Prostate gland (tissue), 2 donors: ENCODE measurements around the gene ANKRD39. TPM values are rescaled to one million over a fixed set of nuclear protein-coding genes. Genes with fewer than 3 reads are reported as not detected.

Experiments used
- DNase-seq: peaks from one replicate; pipeline ENCODE4 v3.0.0-alpha.2; 2019; ENCODE audit warnings: low spot score
- H3K27ac ChIP-seq, 2 donors: fragments of 200-600 bp; sonication (generic); 2 replicates each; pipeline ENCODE4 v1.5.1; 2017 to 2019
- H3K27me3 ChIP-seq: fragments of 200-600 bp; sonication (generic); replicated peaks from 2 replicates; pipeline ENCODE4 v1.5.1; 2019; ENCODE audit not compliant: insufficient read depth
- H3K36me3 ChIP-seq, 2 donors: fragments of 200-600 bp; sonication (generic); 1 replicate in 1 of 2; 2 replicates in 1 of 2; pipeline versions ENCODE4 v1.5.1 to v1.8.1; 2017 to 2019
- H3K4me1 ChIP-seq: fragments of 200-600 bp; sonication (generic); replicated peaks from 2 replicates; pipeline ENCODE4 v1.5.1; 2019
- H3K4me3 ChIP-seq, 2 donors: fragments of 200-600 bp; sonication (generic); 2 replicates each; pipeline ENCODE4 v1.5.1; 2017 to 2019
- H3K9me3 ChIP-seq: fragments of 200-600 bp; sonication (generic); 2 replicates; pipeline ENCODE4 v1.5.1; 2017
- CTCF ChIP-seq, 4 experiments: fragments of 200-600 bp in 2 of 4; fragments of 450-650 bp in 2 of 4; sonication (generic) in 2 of 4; IDR thresholded peaks; 1 replicate in 3 of 4; 2 replicates in 1 of 4; pipeline ENCODE4 v1.5.1; 2016 to 2019; ENCODE audit warnings: antibody characterized with exemption in 4 of 4, mild to moderate bottlenecking in 2 of 4, moderate library complexity in 2 of 4
- POLR2A ChIP-seq: fragments of 450-650 bp; IDR thresholded peaks from one replicate; pipeline ENCODE4 v1.6.1; 2016; ENCODE audit warnings: antibody characterized with exemption, mild to moderate bottlenecking
- POLR2AphosphoS5 ChIP-seq: sonication (generic); formaldehyde crosslinking; IDR thresholded peaks from one replicate; pipeline ENCODE4 v1.6.1; 2017; ENCODE audit warnings: antibody characterized with exemption
- WGBS: methylation state at CpG from one replicate; pipeline ENCODE4 v1.1.5; 2018; 5-methylcytosine and 5-hydroxymethylcytosine counted together
- intact Hi-C: fragments of 100-400 bp; cut with DNase I; formaldehyde crosslinking; loops from one replicate; pipeline ENCODE4 v1.14.2; 2022
- total RNA-seq, 2 donors: library from RNA; depleted of rRNA; stranded (reverse); fragments of >200 nt; gene quantifications; one replicate each; pipeline ENCODE4 v1.1.0, GENCODE V29; 2016

Gene ANKRD39
- total RNA-seq, 2 donors from 2014 or later: 21.2 to 38.7 TPM

- under 1% methylated on average over 86 of the region's 103 CpGs for WGBS
- intact Hi-C loops: loop anchor here (5.0 kb wide), 2 partner anchors 41 to 284 kb away; partner anchors contain the start of gene ANKRD39
- H3K4me1 ChIP-seq: peaks cover 16% of the 10 kb centered on the region
Observed at GRCh38 chr2:96816127-96816835, 41.5 kb downstream of the ANKRD39 start, which contains the start of gene CNNM3. Gene CNNM3, plus strand, starts transcription at chr2:96816268. Its CDS starts 10 bp downstream, at chr2:96816278.

GRCh38 chr2:96815326-96816126 lies 42.3 kb downstream of the ANKRD39 start:
- Histone ChIP-seq H3K4me3 (peak overlapping the region; percentile 52 to 70), H3K4me1 (peaks cover 16% of the 10 kb centered on the region), H3K27me3 (no peaks in the 10 kb centered on the region), H3K27ac (peak overlapping the region; percentile 94 to 96), H3K9me3 (no peaks in the 10 kb centered on the region), H3K36me3 (no peaks in the 10 kb centered on the region)
- peak; percentile 29 for DNase-seq
- 1% methylated on average over 40 of the region's 60 CpGs for WGBS
- intact Hi-C loops: loop anchor here (5.0 kb wide), 2 partner anchors 42 to 283 kb away; partner anchors contain the start of gene ANKRD39
- TF ChIP-seq POLR2AphosphoS5: no peak
- no peak for TF ChIP-seq POLR2A
- no peak for TF ChIP-seq CTCF (IDR thresholded peaks at IDR 0.05)

More at GRCh38 chr2:96816127-96816835, 41.5 kb downstream of the ANKRD39 start, which contains the start of gene CNNM3:
- DNase-seq: peak; percentile 97
- TF ChIP-seq CTCF (IDR thresholded peaks at IDR 0.05) (peak; percentile 18 to 88 (median 64)), POLR2A (peak; percentile 81), POLR2AphosphoS5 (peak; percentile 76)
- no peaks in the 10 kb centered on the region for H3K9me3 ChIP-seq
- no peaks in the 10 kb centered on the region for H3K27me3 ChIP-seq
- peak within 1 kb of the TSS; percentile 94 to 96 for H3K27ac ChIP-seq
- H3K4me3 ChIP-seq: peak within 1 kb of the TSS; percentile 52 to 70
- no peaks in the 10 kb centered on the region for H3K36me3 ChIP-seq

- no peaks in the 10 kb centered on the region for H3K9me3 ChIP-seq
- no peak for DNase-seq
- no peaks in the 10 kb centered on the region for H3K27me3 ChIP-seq
- peaks cover 9% of the 10 kb centered on the region for H3K4me1 ChIP-seq
- no peak overlapping the region for H3K27ac ChIP-seq
- 76% methylated on average over 4 of the region's 4 CpGs for WGBS
- intact Hi-C loops: no loop called here
- H3K4me3 ChIP-seq: no peak overlapping the region
- no peak for TF ChIP-seq POLR2AphosphoS5
- no peak for TF ChIP-seq POLR2A
- TF ChIP-seq CTCF (IDR thresholded peaks at IDR 0.05): no peak
- H3K36me3 ChIP-seq: no peaks in the 10 kb centered on the region
Observed at GRCh38 chr2:96813656-96814055, 44.2 kb downstream of the ANKRD39 start.

GRCh38 chr2:96811917-96812316 lies 45.9 kb downstream of the ANKRD39 start:
- TF ChIP-seq CTCF (IDR thresholded peaks at IDR 0.05) (no peak), POLR2A (no peak), POLR2AphosphoS5 (no peak)
- Histone ChIP-seq H3K4me1 (no peaks in the 10 kb centered on the region), H3K36me3 (no peaks in the 10 kb centered on the region), H3K27ac (no peak overlapping the region), H3K27me3 (no peaks in the 10 kb centered on the region), H3K9me3 (no peaks in the 10 kb centered on the region), H3K4me3 (no peak overlapping the region)
- intact Hi-C loops: no loop called here
- no peak for DNase-seq
- 51% methylated on average over 3 of the region's 3 CpGs for WGBS
